ENCODE measurements around the gene CRYBB3. TPM values are rescaled to one million over a fixed set of nuclear protein-coding genes. Genes with fewer than 3 reads are reported as not detected.
A peak's percentile ranks its signal among the peaks of the same experiment; 100 is the strongest.

CRYBB3 gene
- polyA plus RNA-seq, 1 donor (not counting 4 experiments of a cell fraction or from before 2014, with no cell fraction given): not detected

DNA sequence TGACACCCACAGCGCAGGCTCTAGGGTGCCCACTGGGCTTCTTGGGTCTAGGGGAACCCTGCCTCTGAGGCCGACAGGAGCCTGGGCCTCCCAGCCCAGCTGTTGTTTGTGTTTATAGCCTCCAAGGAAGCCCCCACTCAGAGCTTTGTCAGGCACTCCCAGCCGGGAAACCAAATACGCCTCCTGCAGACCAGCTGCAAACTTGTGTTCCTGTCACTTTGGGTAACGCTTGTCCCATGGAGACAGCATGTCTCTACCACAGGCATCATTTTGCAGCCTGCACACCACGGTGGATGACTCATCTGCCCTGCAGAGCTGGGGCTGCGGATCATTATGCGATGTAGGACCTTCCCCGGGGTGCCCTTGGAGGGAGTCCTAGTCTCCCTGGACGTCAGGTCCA is 40.6 kb upstream of the CRYBB3 start:
- Histone ChIP-seq H3K4me2 (ENCODE audit: control insufficient read depth, extremely low read depth, insufficient read depth, low read depth, low read length) (no peak overlapping the region), H3K27ac (ENCODE audit: control insufficient read depth, insufficient read depth, low read length) (no peak overlapping the region), H3K27me3 (ENCODE audit: control insufficient read depth, extremely low read depth, insufficient read depth, low read length) (no peaks in the 10 kb centered on the region), H3K9ac (ENCODE audit: control insufficient read depth, extremely low read depth, insufficient read depth, low read length) (no peak overlapping the region), H2AFZ (ENCODE audit: control insufficient read depth, low read length) (no peak overlapping the region), H4K20me1 (ENCODE audit: control insufficient read depth, extremely low read depth, insufficient read depth, low read length) (peaks cover 6% of the 10 kb centered on the region), H3K4me3 (ENCODE audit: control insufficient read depth in 2 of 3, extremely low read depth in 1 of 3, insufficient read depth in 2 of 3, low read depth in 1 of 3, low read length in 3 of 3) (no peak overlapping the region), H3K79me2 (ENCODE audit: control insufficient read depth, insufficient read depth, low read length) (peaks cover 5% of the 10 kb centered on the region), H3K9me3 (ENCODE audit: control insufficient read depth, low read depth, low read length) (no peaks in the 10 kb centered on the region), H3K4me1 (ENCODE audit: control insufficient read depth, extremely low read depth, insufficient read depth, low read length) (peaks cover 28% of the 10 kb centered on the region), H3K9me1 (ENCODE audit: control insufficient read depth, extremely low read depth, insufficient read depth, low read length) (peaks cover 2% of the 10 kb centered on the region), H3K36me3 (ENCODE audit: control insufficient read depth in 2 of 2, extremely low read depth in 1 of 2, insufficient read depth in 2 of 2, low read length in 2 of 2) (peaks cover 0 to 1% of the 10 kb centered on the region in 2 experiments)
- no peak for TF ChIP-seq EZH2 (IDR thresholded peaks at IDR 0.05; ENCODE audit: low read length)
- TF ChIP-seq, protein P1, sequence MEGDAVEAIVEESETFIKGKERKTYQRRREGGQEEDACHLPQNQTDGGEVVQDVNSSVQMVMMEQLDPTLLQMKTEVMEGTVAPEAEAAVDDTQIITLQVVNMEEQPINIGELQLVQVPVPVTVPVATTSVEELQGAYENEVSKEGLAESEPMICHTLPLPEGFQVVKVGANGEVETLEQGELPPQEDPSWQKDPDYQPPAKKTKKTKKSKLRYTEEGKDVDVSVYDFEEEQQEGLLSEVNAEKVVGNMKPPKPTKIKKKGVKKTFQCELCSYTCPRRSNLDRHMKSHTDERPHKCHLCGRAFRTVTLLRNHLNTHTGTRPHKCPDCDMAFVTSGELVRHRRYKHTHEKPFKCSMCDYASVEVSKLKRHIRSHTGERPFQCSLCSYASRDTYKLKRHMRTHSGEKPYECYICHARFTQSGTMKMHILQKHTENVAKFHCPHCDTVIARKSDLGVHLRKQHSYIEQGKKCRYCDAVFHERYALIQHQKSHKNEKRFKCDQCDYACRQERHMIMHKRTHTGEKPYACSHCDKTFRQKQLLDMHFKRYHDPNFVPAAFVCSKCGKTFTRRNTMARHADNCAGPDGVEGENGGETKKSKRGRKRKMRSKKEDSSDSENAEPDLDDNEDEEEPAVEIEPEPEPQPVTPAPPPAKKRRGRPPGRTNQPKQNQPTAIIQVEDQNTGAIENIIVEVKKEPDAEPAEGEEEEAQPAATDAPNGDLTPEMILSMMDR (optimal IDR thresholded peaks at IDR 0.05 in 1 of 3, IDR thresholded peaks at IDR 0.05 in 1 of 3, conservative IDR thresholded peaks at IDR 0.05 in 1 of 3; ENCODE audit: extremely low read depth in 1 of 3, insufficient read depth in 2 of 3, low read length in 3 of 3): no peak
- FAIRE-seq: peak; percentile 48
- dilution Hi-C loops (cut with MboI; ENCODE audit: extremely low pct_ligation_motif_present, low sequenced_read_pairs): no loop called here
- no peak for DNase-seq (ENCODE audit: low read depth, low spot score)

DNA sequence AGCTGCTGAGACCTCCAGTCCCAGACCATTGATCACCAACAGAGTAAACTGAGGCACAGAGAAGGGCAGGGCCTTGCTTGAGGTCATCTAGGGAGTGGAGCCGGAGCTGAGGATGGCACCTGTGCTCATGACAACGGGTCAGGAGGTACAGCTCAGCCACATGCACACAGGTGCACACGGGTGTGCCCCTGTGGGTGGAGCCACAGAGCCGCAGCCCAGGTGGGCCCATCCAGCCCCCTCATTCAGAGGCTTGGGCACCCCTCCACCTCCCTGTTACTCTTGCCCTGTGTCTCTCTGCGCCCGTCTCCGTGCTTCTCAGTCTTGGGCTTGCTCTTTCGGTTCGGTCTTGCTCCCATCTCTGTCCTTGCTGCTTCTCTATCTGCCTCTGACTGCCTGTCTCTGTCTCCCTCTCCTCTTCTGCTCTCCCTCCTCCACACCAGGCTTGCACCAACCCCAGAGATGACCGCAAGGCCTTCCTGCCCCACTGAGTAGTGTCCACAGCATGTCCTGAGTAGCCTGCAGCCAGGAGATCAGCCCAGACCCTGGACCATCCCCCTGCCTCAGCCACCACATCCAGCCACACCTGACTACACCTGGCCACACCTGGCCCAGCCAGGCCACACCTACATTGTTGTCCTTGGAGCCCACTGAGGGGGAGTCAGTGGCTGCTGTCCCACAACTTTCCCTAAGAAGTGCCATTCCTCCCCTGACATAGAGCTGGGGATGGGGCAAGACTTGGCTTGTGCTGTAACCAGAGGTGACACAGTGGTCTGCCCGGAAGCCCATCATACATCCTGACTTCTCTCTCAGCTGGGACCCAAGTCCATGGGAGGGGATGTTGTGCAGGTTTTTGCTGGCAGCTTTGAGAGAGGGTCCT is 39.3 kb upstream of the CRYBB3 start:
- no peak overlapping the region for H3K27ac ChIP-seq (ENCODE audit: control insufficient read depth, insufficient read depth, low read length)
- dilution Hi-C loops (cut with MboI; ENCODE audit: extremely low pct_ligation_motif_present, low sequenced_read_pairs): no loop called here
- FAIRE-seq: no peak

More for the DNA sequence above, 39.3 kb upstream of the CRYBB3 start:
- no peaks in the 10 kb centered on the region for H3K9me1 ChIP-seq (ENCODE audit: control insufficient read depth, extremely low read depth, insufficient read depth, low read length)
- DNase-seq (ENCODE audit: low read depth, low spot score): no peak
- H3K9ac ChIP-seq (ENCODE audit: control insufficient read depth, extremely low read depth, insufficient read depth, low read length): no peak overlapping the region
- H3K79me2 ChIP-seq (ENCODE audit: control insufficient read depth, insufficient read depth, low read length): peaks cover 2% of the 10 kb centered on the region
- H2AFZ ChIP-seq (ENCODE audit: control insufficient read depth, low read length): no peak overlapping the region
- no peak overlapping the region for H3K4me3 ChIP-seq (ENCODE audit: control insufficient read depth in 2 of 3, extremely low read depth in 1 of 3, insufficient read depth in 2 of 3, low read depth in 1 of 3, low read length in 3 of 3)
- H4K20me1 ChIP-seq (ENCODE audit: control insufficient read depth, extremely low read depth, insufficient read depth, low read length): peaks cover 6% of the 10 kb centered on the region
- peaks cover 0 to 1% of the 10 kb centered on the region in 2 experiments for H3K36me3 ChIP-seq (ENCODE audit: control insufficient read depth in 2 of 2, extremely low read depth in 1 of 2, insufficient read depth in 2 of 2, low read length in 2 of 2)
- no peak for TF ChIP-seq EZH2 (IDR thresholded peaks at IDR 0.05; ENCODE audit: low read length)
- TF ChIP-seq, protein P1 (optimal IDR thresholded peaks at IDR 0.05 in 1 of 3, IDR thresholded peaks at IDR 0.05 in 1 of 3, conservative IDR thresholded peaks at IDR 0.05 in 1 of 3; ENCODE audit: extremely low read depth in 1 of 3, insufficient read depth in 2 of 3, low read length in 3 of 3): no peak
- H3K4me2 ChIP-seq (ENCODE audit: control insufficient read depth, extremely low read depth, insufficient read depth, low read depth, low read length): no peak overlapping the region
- H3K4me1 ChIP-seq (ENCODE audit: control insufficient read depth, extremely low read depth, insufficient read depth, low read length): peaks cover 28% of the 10 kb centered on the region
- no peaks in the 10 kb centered on the region for H3K27me3 ChIP-seq (ENCODE audit: control insufficient read depth, extremely low read depth, insufficient read depth, low read length)
- H3K9me3 ChIP-seq (ENCODE audit: control insufficient read depth, low read depth, low read length): no peaks in the 10 kb centered on the region
